GM19463 (cell line): ENCODE data around the gene TPPP.
A peak's percentile ranks its signal among the peaks of the same experiment; 100 is the strongest.
"Not testable (repeated sequence)": the region's sequence is repeated elsewhere in the genome, so short reads cannot be mapped to it uniquely, and the experiment has no call there.

Experiments
- ATAC-seq: cut with Tn5 transposase; IDR thresholded peaks from one replicate; pipeline ENCODE4 v1.9.1; 2021; ENCODE audit warnings: mild to moderate bottlenecking, moderate library complexity; ENCODE audit not compliant: unreplicated experiment

The TPPP gene

GRCh38 chr5:693271-694041 lies at the start of gene TPPP:
TPPP (minus strand) TSS chr5:693352; CDS start chr5:678060, 15,292 bp downstream.
- peak; percentile 83 for ATAC-seq

- ATAC-seq = not testable (repeated sequence)
These were observed 49.1 kb upstream of the TPPP start for GRCh38 chr5:742276-742675.

- not testable (repeated sequence) for ATAC-seq
These were observed 41.0 kb upstream of the TPPP start for GRCh38 chr5:734145-734544.

GRCh38 chr5:732754-733454 lies 39.8 kb upstream of the TPPP start:
- not testable (repeated sequence) for ATAC-seq

GRCh38 chr5:729225-729624 lies 36.1 kb upstream of the TPPP start:
- ATAC-seq = not testable (repeated sequence)

- ATAC-seq = not testable (repeated sequence)
These were observed 33.9 kb upstream of the TPPP start for GRCh38 chr5:727087-727486.

- ATAC-seq = not testable (repeated sequence)
These were observed 30.7 kb upstream of the TPPP start for GRCh38 chr5:723865-724264.

GRCh38 chr5:723309-723708 lies 30.2 kb upstream of the TPPP start:
- ATAC-seq = not testable (repeated sequence)

GRCh38 chr5:719379-719778 lies 26.2 kb upstream of the TPPP start:
- ATAC-seq = not testable (repeated sequence)

GRCh38 chr5:717143-717542 lies 24.0 kb upstream of the TPPP start:
- ATAC-seq = no peak

GRCh38 chr5:716740-717139 lies 23.6 kb upstream of the TPPP start:
- not testable (repeated sequence) for ATAC-seq

GRCh38 chr5:715636-716035 lies 22.5 kb upstream of the TPPP start:
- ATAC-seq = not testable (repeated sequence)

- ATAC-seq = not testable (repeated sequence)
These were observed 21.3 kb upstream of the TPPP start for GRCh38 chr5:714215-715118.

GRCh38 chr5:713686-714085 lies 20.5 kb upstream of the TPPP start:
- ATAC-seq = not testable (repeated sequence)

GRCh38 chr5:708848-709517 lies 15.8 kb upstream of the TPPP start:
- ATAC-seq = not testable (repeated sequence)

- not testable (repeated sequence) for ATAC-seq
These were observed 15.2 kb upstream of the TPPP start for GRCh38 chr5:708374-708773.

GRCh38 chr5:706127-706526 lies 13.0 kb upstream of the TPPP start:
- ATAC-seq = not testable (repeated sequence)

GRCh38 chr5:696753-697702 lies 3.9 kb upstream of the TPPP start:
- ATAC-seq = not testable (repeated sequence)

GRCh38 chr5:696191-696590 lies 3.0 kb upstream of the TPPP start:
- ATAC-seq = not testable (repeated sequence)
